Upper lobe of left lung (tissue), 6 donors: ENCODE results near the gene BRF1. TPM values are rescaled to one million over a fixed set of nuclear protein-coding genes. Genes with fewer than 3 reads are reported as not detected.

Experiments
- ATAC-seq, 2 donors: fragments of 200-7000 bp; cut with Tn5 transposase; one replicate each; pipeline ENCODE4 v1.9.1; 2022; ENCODE audit warnings: mild to moderate bottlenecking in 2 of 2, moderate library complexity in 2 of 2; ENCODE audit not compliant: low FRiP score in 2 of 2
- DNase-seq, 2 donors: peaks; one replicate each; pipeline ENCODE4 v3.0.0-alpha.2; 2019 to 2020
- H3K27ac ChIP-seq, 4 donors: fragments of 200-600 bp; sonication (generic); one replicate each; pipeline ENCODE4 v1.5.1; 2016 to 2019
- H3K27me3 ChIP-seq, 4 donors: fragments of 200-600 bp; sonication (generic); one replicate each; pipeline ENCODE4 v1.5.1; 2017 to 2019
- H3K36me3 ChIP-seq, 4 donors: fragments of 200-600 bp; sonication (generic); one replicate each; pipeline ENCODE4 v1.5.1; 2016 to 2019
- H3K4me1 ChIP-seq, 4 donors: fragments of 200-600 bp; sonication (generic); one replicate each; pipeline ENCODE4 v1.5.1; 2018 to 2019
- H3K4me3 ChIP-seq, 4 donors: fragments of 200-600 bp; sonication (generic); one replicate each; pipeline ENCODE4 v1.5.1; 2017 to 2019; ENCODE audit warnings: mild to moderate bottlenecking in 2 of 4, moderate library complexity in 1 of 4
- H3K9me3 ChIP-seq, 4 donors: fragments of 200-600 bp; sonication (generic); one replicate each; pipeline ENCODE4 v1.5.1; 2018 to 2019
- EP300 ChIP-seq, 4 donors: sonication (generic); formaldehyde crosslinking; IDR thresholded peaks; one replicate each; pipeline ENCODE4 v1.5.1; 2017; ENCODE audit warnings: antibody characterized with exemption in 4 of 4, control low read depth in 2 of 4
- POLR2A ChIP-seq, 4 donors: fragments of 450-650 bp; IDR thresholded peaks; one replicate each; pipeline ENCODE4 v1.5.1; 2016 to 2017; ENCODE audit warnings: antibody characterized with exemption in 4 of 4, mild to moderate bottlenecking in 2 of 4
- POLR2AphosphoS5 ChIP-seq, 2 donors: sonication (generic); formaldehyde crosslinking; IDR thresholded peaks; one replicate each; pipeline ENCODE4 v1.5.1; 2017; ENCODE audit warnings: antibody characterized with exemption in 2 of 2
- WGBS, 2 donors: methylation state at CpG; one replicate each; pipeline ENCODE4 v1.1.5; 2017 to 2018; 5-methylcytosine and 5-hydroxymethylcytosine counted together
- total RNA-seq, 6 donors: library from RNA; depleted of rRNA in 4 of 6; stranded (reverse); fragments of >200 nt in 4 of 6; gene quantifications; one replicate each; pipeline versions ENCODE4 v1.1.0 to v1.2.1, GENCODE V29; 2016 to 2021
- TF ChIP-seq, protein P1 (sequence below), 6 experiments: fragments of 450-650 bp in 4 of 6; fragments of 200-600 bp in 2 of 6; sonication (generic) in 2 of 6; IDR thresholded peaks; one replicate each; pipeline ENCODE4 v1.5.1; 2016 to 2019; ENCODE audit warnings: antibody characterized with exemption in 6 of 6
- donor health status: DM: no; HTN: no; CAD: no; lungs with moderate emphysema.
- donor health status: DM: no; HTN: yes; CAD: no; lungs with severe emphysema.

BRF1 gene
- total RNA-seq, 6 donors from 2014 or later: 38.6 to 195 (median 52.7) TPM

DNA sequence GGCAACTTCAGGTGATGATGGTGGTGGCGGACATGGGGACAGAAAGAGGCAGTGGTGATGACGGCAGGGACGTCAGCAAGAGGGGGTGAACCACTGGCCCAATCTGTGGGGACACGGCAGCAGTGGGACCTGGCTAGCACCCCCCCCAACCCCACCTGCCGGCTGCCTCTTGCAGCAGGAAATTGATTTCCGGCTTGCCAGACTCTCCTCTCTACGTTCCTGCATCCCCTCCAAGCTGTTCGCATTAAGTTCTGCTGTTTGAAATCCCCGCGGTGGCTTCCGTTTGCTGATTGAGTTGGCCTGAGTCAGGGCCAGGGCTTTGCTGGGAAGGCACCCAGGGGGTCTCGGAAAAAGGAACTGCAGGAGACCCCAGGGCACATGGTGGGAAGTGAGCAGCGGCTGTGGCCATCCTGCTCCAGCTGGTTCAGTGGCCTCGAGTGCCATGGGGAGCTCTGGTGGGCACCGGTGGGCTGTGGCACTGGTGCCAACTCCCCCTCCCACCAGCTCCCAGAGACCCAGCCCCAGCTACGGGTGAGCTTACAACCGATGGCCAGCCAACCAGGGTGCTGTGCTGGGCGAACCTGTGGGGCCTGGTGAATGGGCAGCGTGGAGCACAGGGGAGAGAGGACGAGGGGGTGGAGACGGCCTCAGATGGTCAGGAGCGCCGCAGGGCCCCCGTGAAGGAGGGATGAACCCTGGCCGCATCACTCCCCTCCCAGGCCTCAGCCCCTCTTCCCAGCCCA is 105.1 kb downstream of the BRF1 start:
- Histone ChIP-seq H3K4me1 (peaks cover 70 to 75% (median 73%) of the 10 kb centered on the region in 4 donors), H3K4me3 (peak overlapping the region in 1 of 4 donors; percentile 20), H3K27me3 (peaks cover 0 to 40% (median 17%) of the 10 kb centered on the region in 4 donors), H3K27ac (peak overlapping the region; percentile 80 to 88 (median 86)), H3K9me3 (no peaks in the 10 kb centered on the region), H3K36me3 (no peaks in the 10 kb centered on the region)
- no peak for TF ChIP-seq POLR2A (IDR thresholded peaks at IDR 0.05)
- TF ChIP-seq EP300 (IDR thresholded peaks at IDR 0.05): no peak
- TF ChIP-seq, protein P1, sequence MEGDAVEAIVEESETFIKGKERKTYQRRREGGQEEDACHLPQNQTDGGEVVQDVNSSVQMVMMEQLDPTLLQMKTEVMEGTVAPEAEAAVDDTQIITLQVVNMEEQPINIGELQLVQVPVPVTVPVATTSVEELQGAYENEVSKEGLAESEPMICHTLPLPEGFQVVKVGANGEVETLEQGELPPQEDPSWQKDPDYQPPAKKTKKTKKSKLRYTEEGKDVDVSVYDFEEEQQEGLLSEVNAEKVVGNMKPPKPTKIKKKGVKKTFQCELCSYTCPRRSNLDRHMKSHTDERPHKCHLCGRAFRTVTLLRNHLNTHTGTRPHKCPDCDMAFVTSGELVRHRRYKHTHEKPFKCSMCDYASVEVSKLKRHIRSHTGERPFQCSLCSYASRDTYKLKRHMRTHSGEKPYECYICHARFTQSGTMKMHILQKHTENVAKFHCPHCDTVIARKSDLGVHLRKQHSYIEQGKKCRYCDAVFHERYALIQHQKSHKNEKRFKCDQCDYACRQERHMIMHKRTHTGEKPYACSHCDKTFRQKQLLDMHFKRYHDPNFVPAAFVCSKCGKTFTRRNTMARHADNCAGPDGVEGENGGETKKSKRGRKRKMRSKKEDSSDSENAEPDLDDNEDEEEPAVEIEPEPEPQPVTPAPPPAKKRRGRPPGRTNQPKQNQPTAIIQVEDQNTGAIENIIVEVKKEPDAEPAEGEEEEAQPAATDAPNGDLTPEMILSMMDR (IDR thresholded peaks at IDR 0.05): no peak
- no peak for TF ChIP-seq POLR2AphosphoS5 (IDR thresholded peaks at IDR 0.05)
- DNase-seq (peak in 1 of 2 donors; percentile 65), ATAC-seq (no peak)
- WGBS, 2 donors: 44 to 45% methylated on average over 6 to 22 of the region's 25 CpGs

DNA sequence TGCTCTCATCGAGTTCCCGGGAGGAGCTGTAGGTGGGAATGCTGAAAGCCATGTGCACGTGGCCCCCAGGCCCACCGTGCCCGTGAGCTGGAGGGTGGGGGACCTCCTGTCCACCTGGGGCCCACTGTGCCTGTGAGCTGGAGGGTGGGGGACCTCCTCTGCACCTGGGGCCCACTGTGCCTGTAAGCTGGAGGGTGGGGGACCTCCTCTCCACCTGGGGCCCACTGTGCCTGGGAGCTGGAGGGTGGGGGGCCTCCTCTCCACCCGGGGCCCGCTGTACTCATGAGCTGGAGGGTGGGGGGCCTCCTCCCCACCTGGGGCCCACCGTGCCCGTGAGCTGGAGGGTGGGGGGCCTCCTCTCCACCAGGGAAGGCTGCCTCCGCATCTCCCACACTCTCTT is 105.8 kb downstream of the BRF1 start:
- ATAC-seq (no peak), DNase-seq (peak in 1 of 2 donors; percentile 54)
- Histone ChIP-seq H3K9me3 (no peaks in the 10 kb centered on the region), H3K27ac (peak overlapping the region; percentile 80 to 88 (median 86)), H3K4me1 (peaks cover 70 to 73% (median 72%) of the 10 kb centered on the region in 4 donors), H3K4me3 (no peak overlapping the region), H3K36me3 (no peaks in the 10 kb centered on the region), H3K27me3 (peaks cover 0 to 40% (median 17%) of the 10 kb centered on the region in 4 donors)
- 78 to 82% methylated on average over 5 to 9 of the region's 10 CpGs for WGBS, 2 donors
- TF ChIP-seq, protein P1 (IDR thresholded peaks at IDR 0.05): no peak
- TF ChIP-seq POLR2A (IDR thresholded peaks at IDR 0.05) (no peak), EP300 (IDR thresholded peaks at IDR 0.05) (no peak), POLR2AphosphoS5 (IDR thresholded peaks at IDR 0.05) (no peak)

- peaks cover 0 to 39% (median 17%) of the 10 kb centered on the region in 4 donors for H3K27me3 ChIP-seq
- WGBS, 2 donors: 30 to 32% methylated on average over 14 to 15 of the region's 17 CpGs
- peak in 1 of 2 donors; percentile 82 for DNase-seq
Observed at GRCh38 chr14:105193916-105194782, 106.7 kb downstream of the BRF1 start.

DNA sequence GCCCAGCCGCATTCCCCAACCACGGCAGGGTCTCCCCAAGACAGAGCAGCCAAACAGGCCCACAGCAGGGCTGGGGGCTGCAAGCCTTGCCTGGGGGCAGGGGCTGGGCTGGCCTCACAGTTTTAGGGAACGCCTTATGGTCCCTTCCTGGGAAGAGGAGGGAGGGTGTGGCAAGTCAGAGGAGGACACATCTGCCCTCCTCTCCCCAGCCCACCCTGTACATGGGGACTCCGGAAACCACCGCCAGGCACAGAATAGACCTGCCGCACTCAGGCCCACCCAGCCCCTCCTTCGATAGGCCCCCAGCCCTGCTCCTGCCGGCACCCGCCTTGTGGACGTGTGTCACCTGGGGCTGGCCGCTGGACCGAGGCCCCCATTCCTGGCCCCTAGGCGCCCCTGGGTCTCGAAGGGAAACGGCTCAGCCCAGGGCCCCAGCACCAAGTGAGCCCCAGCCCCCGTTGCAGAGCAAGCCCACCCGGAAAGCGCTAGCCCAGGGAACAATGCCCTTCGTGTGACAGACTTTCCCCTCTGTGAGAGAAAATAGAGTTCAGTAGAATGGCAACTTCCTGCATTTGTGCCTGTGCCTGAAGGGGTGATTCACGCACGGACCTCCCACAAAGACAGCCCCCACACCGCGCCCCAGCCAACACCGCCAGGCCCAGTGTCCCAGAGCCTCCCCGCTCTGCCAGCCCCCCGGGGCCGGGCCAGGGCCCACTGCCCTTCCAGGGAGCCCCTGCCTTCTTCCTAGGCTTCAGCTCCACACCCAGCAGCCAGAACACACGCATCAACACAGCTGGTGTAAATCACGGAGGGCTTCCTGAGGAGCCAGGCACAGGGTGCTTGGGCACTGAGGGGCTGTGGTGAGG is 107.7 kb downstream of the BRF1 start:
- peaks cover 0 to 29% (median 17%) of the 10 kb centered on the region in 4 donors for H3K27me3 ChIP-seq
- TF ChIP-seq POLR2AphosphoS5 (IDR thresholded peaks at IDR 0.05) (no peak), EP300 (IDR thresholded peaks at IDR 0.05) (peak in 1 of 4 donors; percentile 8), POLR2A (IDR thresholded peaks at IDR 0.05) (no peak)
- TF ChIP-seq, protein P1 (IDR thresholded peaks at IDR 0.05): no peak
- peaks cover 0 to 3% (median under 1%) of the 10 kb centered on the region in 4 donors for H3K9me3 ChIP-seq
- no peaks in the 10 kb centered on the region for H3K36me3 ChIP-seq
- DNase-seq (peak in 1 of 2 donors; percentile 77), ATAC-seq (no peak)
- peaks cover 52 to 55% (median 53%) of the 10 kb centered on the region in 4 donors for H3K4me1 ChIP-seq
- no peak overlapping the region for H3K4me3 ChIP-seq
- 28 to 48% methylated on average over 5 to 27 of the region's 29 CpGs for WGBS, 2 donors
- H3K27ac ChIP-seq: peak overlapping the region; percentile 80 to 88 (median 86)

More at GRCh38 chr14:105193916-105194782, 106.7 kb downstream of the BRF1 start:
- Histone ChIP-seq H3K4me3 (no peak overlapping the region), H3K36me3 (no peaks in the 10 kb centered on the region), H3K27ac (peak overlapping the region; percentile 80 to 88 (median 86)), H3K9me3 (no peaks in the 10 kb centered on the region), H3K4me1 (peaks cover 62 to 66% (median 63%) of the 10 kb centered on the region in 4 donors)
- TF ChIP-seq, protein P1 (IDR thresholded peaks at IDR 0.05): no peak
- TF ChIP-seq EP300 (IDR thresholded peaks at IDR 0.05) (no peak), POLR2A (IDR thresholded peaks at IDR 0.05) (no peak), POLR2AphosphoS5 (IDR thresholded peaks at IDR 0.05) (no peak)
- no peak for ATAC-seq
